Stomach (tissue), 19 donors: ENCODE measurements around the gene XPOT. TPM values are rescaled to one million over a fixed set of nuclear protein-coding genes. Genes with fewer than 3 reads are reported as not detected.
"Not testable (repeated sequence)": the region's sequence is repeated elsewhere in the genome, so short reads cannot be mapped to it uniquely, and the experiment has no call there.

ENCODE experiments used
- DNase-seq, 2 donors: peaks; one replicate each; pipeline versions ENCODE4 v3.0.0 to v3.0.0-alpha.2; 2013 to 2019
- H3K27ac ChIP-seq, 5 donors: fragments of 200-600 bp in 4 of 5; sonication (generic) in 4 of 5; one replicate each; pipeline ENCODE4 v1.5.1; 2013 to 2019; ENCODE audit warnings: mild to moderate bottlenecking in 1 of 5, moderate library complexity in 1 of 5
- H3K27me3 ChIP-seq, 3 donors: fragments of 200-600 bp; sonication (generic); one replicate each; pipeline ENCODE4 v1.5.1; 2017 to 2019; ENCODE audit warnings: mixed run types in 1 of 3
- H3K36me3 ChIP-seq, 4 donors: fragments of 200-600 bp; sonication (generic); 1 replicate in 3 of 4; 2 replicates in 1 of 4; pipeline ENCODE4 v1.5.1; 2016 to 2019
- H3K4me1 ChIP-seq, 4 donors: fragments of 200-600 bp; sonication (generic); one replicate each; pipeline ENCODE4 v1.5.1; 2016 to 2019
- H3K4me3 ChIP-seq, 4 donors: fragments of 200-600 bp; sonication (generic) in 3 of 4; one replicate each; pipeline ENCODE4 v1.5.1; 2016 to 2019; ENCODE audit warnings: mild to moderate bottlenecking in 1 of 4
- H3K9me3 ChIP-seq, 4 donors: fragments of 200-600 bp; sonication (generic); one replicate each; pipeline ENCODE4 v1.5.1; 2016 to 2019
- EP300 ChIP-seq: sonication (generic); formaldehyde crosslinking; IDR thresholded peaks from one replicate; pipeline ENCODE4 v1.6.1; 2017; ENCODE audit warnings: antibody characterized with exemption
- POLR2A ChIP-seq, 4 donors: fragments of 450-650 bp; IDR thresholded peaks; one replicate each; pipeline ENCODE4 v1.6.1; 2016; ENCODE audit warnings: antibody characterized with exemption in 4 of 4, control low read depth in 2 of 4, mild to moderate bottlenecking in 1 of 4, moderate library complexity in 1 of 4
- POLR2AphosphoS5 ChIP-seq, 3 donors: sonication (generic); formaldehyde crosslinking; IDR thresholded peaks; one replicate each; pipeline ENCODE4 v1.6.1; 2016; ENCODE audit warnings: antibody characterized with exemption in 3 of 3
- WGBS, 5 donors: extraction: QIAGEN DNeasy Blood & Tissue Kit in 3 of 5; methylation state at CpG; one replicate each; pipeline versions ENCODE4 v1.1.5 to v1.1.7; 2013 to 2018; 5-methylcytosine and 5-hydroxymethylcytosine counted together
- intact Hi-C: fragments of 100-400 bp; cut with DNase I; formaldehyde crosslinking; loops from one replicate; pipeline ENCODE4 v1.15.1; 2023; ENCODE audit warnings: low total_unique reads
- long read RNA-seq, 10 donors: transcript quantifications; one replicate each; lab custom pipeline, GENCODE V29; 2026
- polyA plus RNA-seq, 3 donors: library from polyadenylated mRNA; stranded (reverse); fragments of 200-250 nt; gene quantifications; one replicate each; pipeline ENCODE4 v1.2.3, GENCODE V29; 2013
- total RNA-seq, 5 donors: library from RNA; depleted of rRNA; stranded (reverse); fragments of >200 nt; gene quantifications; one replicate each; pipeline versions ENCODE4 v1.1.0 to v1.2.3, GENCODE V29; 2014 to 2016
- TF ChIP-seq, protein P1 (sequence below), 7 experiments: fragments of 450-650 bp in 4 of 7; fragments of 200-600 bp in 3 of 7; sonication (generic) in 3 of 7; IDR thresholded peaks; one replicate each; pipeline ENCODE4 v1.5.1; 2016 to 2019; ENCODE audit warnings: antibody characterized with exemption in 7 of 7, control low read depth in 2 of 7, mild to moderate bottlenecking in 1 of 7
- donor health status: healthy with polysubstance abuse.
- donor health status: Bipolar disorder and iron deficiency.
- donor health status: healthy.

XPOT gene
- total RNA-seq (100 to 1,000 TPM in 1 of 5 donors, 10 to 100 TPM in 4; 18.3 to 109 (median 32.5) TPM), polyA plus RNA-seq (10 to 100 TPM; 12.8 to 16.6 (median 13.0) TPM)
- long read RNA-seq, donor 1, result 0 reads
- long read RNA-seq, donor 2, full-length matches to known transcripts, result 1 of 1 reads
- long read RNA-seq, donor 2, partial matches to known transcripts, result 0 of 1 reads
- long read RNA-seq, donor 2, other reads (novel, unspliced or antisense), result 0 of 1 reads
- long read RNA-seq, donor 3, full-length matches to known transcripts, result 1 of 1 reads
- long read RNA-seq, donor 3, partial matches to known transcripts, result 0 of 1 reads
- long read RNA-seq, donor 3, other reads (novel, unspliced or antisense), result 0 of 1 reads
- long read RNA-seq, donor 4, full-length matches to known transcripts, result 1 of 1 reads
- long read RNA-seq, donor 4, partial matches to known transcripts, result 0 of 1 reads
- long read RNA-seq, donor 4, other reads (novel, unspliced or antisense), result 0 of 1 reads
- long read RNA-seq, donor 5, full-length matches to known transcripts, result 2 of 2 reads
- long read RNA-seq, donor 5, partial matches to known transcripts, result 0 of 2 reads
- long read RNA-seq, donor 5, other reads (novel, unspliced or antisense), result 0 of 2 reads
- long read RNA-seq, donor 6, full-length matches to known transcripts, result 4 of 9 reads
- long read RNA-seq, donor 6, partial matches to known transcripts, result 5 of 9 reads
- long read RNA-seq, donor 6, other reads (novel, unspliced or antisense), result 0 of 9 reads
- long read RNA-seq, donor 7, full-length matches to known transcripts, result 1 of 26 reads
- long read RNA-seq, donor 7, partial matches to known transcripts, result 25 of 26 reads
- long read RNA-seq, donor 7, other reads (novel, unspliced or antisense), result 0 of 26 reads
- long read RNA-seq, donor 8, full-length matches to known transcripts, result 4 of 10 reads
- long read RNA-seq, donor 8, partial matches to known transcripts, result 6 of 10 reads
- long read RNA-seq, donor 8, other reads (novel, unspliced or antisense), result 0 of 10 reads
- long read RNA-seq, donor 9, full-length matches to known transcripts, result 4 of 4 reads
- long read RNA-seq, donor 9, partial matches to known transcripts, result 0 of 4 reads
- long read RNA-seq, donor 9, other reads (novel, unspliced or antisense), result 0 of 4 reads
- long read RNA-seq, donor 10, result 0 reads

DNA sequence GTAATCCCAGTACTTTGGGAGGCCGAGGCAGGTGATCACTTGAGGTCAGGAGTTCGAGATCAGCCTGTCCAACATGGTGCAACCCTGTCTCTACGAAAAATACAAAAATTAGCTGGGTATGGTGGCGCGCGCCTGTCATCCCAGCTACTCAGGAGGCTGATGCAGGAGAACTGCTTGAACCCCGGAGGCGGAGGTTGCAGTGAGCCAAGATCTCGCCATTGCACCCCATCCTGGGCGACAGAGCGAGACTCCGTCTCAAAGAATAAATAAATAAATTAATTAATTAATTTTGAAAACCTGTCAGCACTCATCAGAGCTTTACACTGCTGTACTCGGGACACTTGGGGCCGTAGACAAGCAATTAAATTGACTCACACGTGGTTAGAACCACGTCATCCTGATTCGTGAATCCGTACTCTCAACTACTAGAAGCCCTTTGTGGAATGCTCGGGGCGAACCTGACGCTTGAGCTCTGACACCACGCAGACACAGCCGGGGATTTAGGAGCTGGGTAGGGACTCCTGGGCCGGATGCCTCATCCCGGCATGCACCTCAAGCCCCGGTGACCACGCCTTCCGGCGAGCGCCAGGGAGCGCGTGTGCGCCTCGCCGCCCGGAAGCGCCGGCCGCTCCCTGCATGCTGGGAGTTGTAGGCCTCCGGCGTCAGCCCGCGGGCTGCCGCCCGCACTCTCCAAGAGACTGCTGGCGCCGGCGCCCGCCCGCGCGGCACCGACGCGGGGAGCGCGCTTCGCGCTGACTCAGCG, at the start of gene XPOT:
Gene XPOT (plus strand): TSS at position 686 of the 763 bp plus-strand sequence. CDS start 5,644 bp downstream, outside the sequence.
- 11 to 23% (median 12%) methylated on average over 21 to 60 of the region's 60 CpGs for WGBS, 5 donors
- Histone ChIP-seq H3K36me3 (no peaks in the 10 kb centered on the region), H3K4me1 (peaks cover 13 to 43% (median 29%) of the 10 kb centered on the region in 4 donors), H3K27ac (peak within 1 kb of the TSS; percentile 92 to 100 (median 99)), H3K9me3 (no peaks in the 10 kb centered on the region), H3K27me3 (no peaks in the 10 kb centered on the region), H3K4me3 (peak within 1 kb of the TSS; percentile 67 to 96 (median 94))
- intact Hi-C loops, result no loop called here
- no peak for TF ChIP-seq EP300
- peak; percentile 78 to 94 (median 90) for TF ChIP-seq POLR2AphosphoS5 (IDR thresholded peaks at IDR 0.05)
- TF ChIP-seq, protein P1, sequence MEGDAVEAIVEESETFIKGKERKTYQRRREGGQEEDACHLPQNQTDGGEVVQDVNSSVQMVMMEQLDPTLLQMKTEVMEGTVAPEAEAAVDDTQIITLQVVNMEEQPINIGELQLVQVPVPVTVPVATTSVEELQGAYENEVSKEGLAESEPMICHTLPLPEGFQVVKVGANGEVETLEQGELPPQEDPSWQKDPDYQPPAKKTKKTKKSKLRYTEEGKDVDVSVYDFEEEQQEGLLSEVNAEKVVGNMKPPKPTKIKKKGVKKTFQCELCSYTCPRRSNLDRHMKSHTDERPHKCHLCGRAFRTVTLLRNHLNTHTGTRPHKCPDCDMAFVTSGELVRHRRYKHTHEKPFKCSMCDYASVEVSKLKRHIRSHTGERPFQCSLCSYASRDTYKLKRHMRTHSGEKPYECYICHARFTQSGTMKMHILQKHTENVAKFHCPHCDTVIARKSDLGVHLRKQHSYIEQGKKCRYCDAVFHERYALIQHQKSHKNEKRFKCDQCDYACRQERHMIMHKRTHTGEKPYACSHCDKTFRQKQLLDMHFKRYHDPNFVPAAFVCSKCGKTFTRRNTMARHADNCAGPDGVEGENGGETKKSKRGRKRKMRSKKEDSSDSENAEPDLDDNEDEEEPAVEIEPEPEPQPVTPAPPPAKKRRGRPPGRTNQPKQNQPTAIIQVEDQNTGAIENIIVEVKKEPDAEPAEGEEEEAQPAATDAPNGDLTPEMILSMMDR (IDR thresholded peaks at IDR 0.05), result no peak
- no peak for TF ChIP-seq POLR2A (IDR thresholded peaks at IDR 0.05)
- peak; percentile 95 to 99 for DNase-seq

DNA sequence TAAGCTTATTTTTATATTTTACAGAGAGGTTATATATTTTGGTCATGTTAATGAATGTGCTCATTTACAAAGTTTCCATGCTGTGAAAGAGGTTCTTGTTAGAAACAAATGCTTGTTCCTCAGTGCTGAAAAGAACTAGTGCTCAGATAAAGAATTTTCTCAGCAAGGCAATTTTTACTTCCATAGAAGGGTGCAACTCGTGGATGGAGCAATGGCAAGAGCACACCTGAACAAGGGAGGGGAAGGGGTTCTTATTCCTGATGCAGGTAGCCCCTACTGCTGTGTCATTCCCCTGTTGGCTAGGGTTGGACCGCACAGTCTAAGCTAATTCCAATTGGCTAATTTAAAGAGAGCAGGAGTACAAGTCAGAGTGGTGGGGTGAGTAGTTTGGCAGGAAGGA, 48.0 kb upstream of the XPOT start:
- 80 to 89% (median 88%) methylated on average over 2 of the region's 2 CpGs for WGBS, 5 donors
- intact Hi-C loops, H3K27me3 ChIP-seq, H3K27ac ChIP-seq, H3K4me3 ChIP-seq, H3K36me3 ChIP-seq, H3K4me1 ChIP-seq, DNase-seq: not testable (repeated sequence)
- H3K9me3 ChIP-seq, result peaks cover 0 to 32% (median 18%) of the 10 kb centered on the region in 4 donors

GRCh38 chr12:64361173-64361572, 43.0 kb upstream of the XPOT start:
- H3K27ac ChIP-seq, H3K4me3 ChIP-seq, H3K9me3 ChIP-seq, H3K36me3 ChIP-seq, intact Hi-C loops, H3K4me1 ChIP-seq, DNase-seq, H3K27me3 ChIP-seq: not testable (repeated sequence)
- WGBS, 5 donors, result 83 to 91% (median 87%) methylated on average over 3 of the region's 3 CpGs

DNA sequence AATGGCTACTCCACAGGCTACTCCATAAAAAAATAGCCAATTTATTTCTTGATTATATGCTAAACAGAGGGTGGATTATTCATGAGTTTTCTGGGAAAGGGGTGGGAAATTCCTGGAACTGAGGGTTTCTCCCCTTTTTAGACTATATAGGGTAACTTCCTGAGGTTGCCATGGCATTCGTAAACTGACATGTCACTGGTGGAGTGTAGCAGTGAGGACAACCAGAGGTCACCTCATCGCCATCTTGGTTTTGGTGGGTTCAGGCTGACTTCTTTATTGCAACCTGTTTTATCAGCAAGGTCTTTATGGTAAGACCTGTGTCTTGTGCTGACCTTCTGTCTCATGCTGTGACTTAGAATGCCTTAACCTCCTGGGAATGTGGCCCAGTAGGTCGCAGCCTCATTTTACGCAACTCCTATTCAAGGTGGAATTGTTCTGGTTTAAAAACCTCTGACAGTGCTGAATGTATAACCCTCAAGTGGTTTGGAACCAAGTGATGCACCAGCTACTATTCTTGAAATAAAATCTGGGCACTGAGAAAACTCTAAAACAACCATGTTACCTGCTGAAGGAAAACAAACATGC, 41.4 kb upstream of the XPOT start:
- Histone ChIP-seq H3K27me3 (no peaks in the 10 kb centered on the region), H3K4me3 (no peak overlapping the region), H3K27ac (no peak overlapping the region), H3K9me3 (no peaks in the 10 kb centered on the region), H3K4me1 (no peaks in the 10 kb centered on the region), H3K36me3 (no peaks in the 10 kb centered on the region)
- 87 to 94% (median 90%) methylated on average over 4 of the region's 4 CpGs for WGBS, 5 donors
- intact Hi-C loops, result no loop called here
- no peak for DNase-seq
- TF ChIP-seq, protein P1 (IDR thresholded peaks at IDR 0.05), result no peak
- TF ChIP-seq POLR2AphosphoS5 (IDR thresholded peaks at IDR 0.05) (no peak), POLR2A (IDR thresholded peaks at IDR 0.05) (no peak), EP300 (no peak)
